Measurements from ENCODE around the gene CCL4. TPM values are rescaled to one million over a fixed set of nuclear protein-coding genes. Genes with fewer than 3 reads are reported as not detected.
"Not testable (repeated sequence)": the region's sequence is repeated elsewhere in the genome, so short reads cannot be mapped to it uniquely, and the experiment has no call there.

Gene CCL4
- total RNA-seq, 4 donors from 2014 or later = 1.7 to 3.0 (median 2.0) TPM; not detected in 1

DNA sequence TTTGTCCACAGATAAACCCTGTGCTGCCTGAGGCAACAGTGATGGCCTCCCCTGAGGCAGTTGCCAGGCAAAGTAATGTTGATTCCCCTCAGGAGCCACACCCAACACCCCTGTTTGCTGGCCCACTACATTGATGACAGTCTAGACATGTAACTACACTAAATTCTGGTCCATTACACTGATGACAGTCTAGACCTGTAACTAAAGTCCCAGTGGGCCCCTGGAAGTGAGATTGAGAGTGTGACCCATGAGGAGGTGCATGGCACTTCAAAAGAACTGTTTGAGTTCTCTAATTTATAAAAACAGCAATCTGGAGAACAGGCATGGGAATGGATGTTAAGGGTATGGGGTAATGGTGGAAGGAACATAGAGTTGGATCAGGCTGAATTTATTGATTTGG lies 8.9 kb downstream of the CCL4 start:
- no peak overlapping the region for H3K27ac ChIP-seq (replicated peaks in 1 of 4)
- H3K36me3 ChIP-seq = no peaks in the 10 kb centered on the region
- no peaks in the 10 kb centered on the region for H3K9me3 ChIP-seq
- intact Hi-C loops (cut with DNase I) = no loop called here
- no peak for DNase-seq (ENCODE audit: extremely low spot score)
- no peaks in the 10 kb centered on the region for H3K4me1 ChIP-seq
- TF ChIP-seq POLR2AphosphoS5 (IDR thresholded peaks at IDR 0.05) = no peak
- TF ChIP-seq POLR2A (IDR thresholded peaks at IDR 0.05; ENCODE audit: low read depth) = no peak
- TF ChIP-seq, protein P1, sequence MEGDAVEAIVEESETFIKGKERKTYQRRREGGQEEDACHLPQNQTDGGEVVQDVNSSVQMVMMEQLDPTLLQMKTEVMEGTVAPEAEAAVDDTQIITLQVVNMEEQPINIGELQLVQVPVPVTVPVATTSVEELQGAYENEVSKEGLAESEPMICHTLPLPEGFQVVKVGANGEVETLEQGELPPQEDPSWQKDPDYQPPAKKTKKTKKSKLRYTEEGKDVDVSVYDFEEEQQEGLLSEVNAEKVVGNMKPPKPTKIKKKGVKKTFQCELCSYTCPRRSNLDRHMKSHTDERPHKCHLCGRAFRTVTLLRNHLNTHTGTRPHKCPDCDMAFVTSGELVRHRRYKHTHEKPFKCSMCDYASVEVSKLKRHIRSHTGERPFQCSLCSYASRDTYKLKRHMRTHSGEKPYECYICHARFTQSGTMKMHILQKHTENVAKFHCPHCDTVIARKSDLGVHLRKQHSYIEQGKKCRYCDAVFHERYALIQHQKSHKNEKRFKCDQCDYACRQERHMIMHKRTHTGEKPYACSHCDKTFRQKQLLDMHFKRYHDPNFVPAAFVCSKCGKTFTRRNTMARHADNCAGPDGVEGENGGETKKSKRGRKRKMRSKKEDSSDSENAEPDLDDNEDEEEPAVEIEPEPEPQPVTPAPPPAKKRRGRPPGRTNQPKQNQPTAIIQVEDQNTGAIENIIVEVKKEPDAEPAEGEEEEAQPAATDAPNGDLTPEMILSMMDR (IDR thresholded peaks at IDR 0.05) = no peak
- no peak for TF ChIP-seq EP300 (IDR thresholded peaks at IDR 0.05)
- no peaks in the 10 kb centered on the region for H3K27me3 ChIP-seq
- no peak overlapping the region for H3K4me3 ChIP-seq

DNA sequence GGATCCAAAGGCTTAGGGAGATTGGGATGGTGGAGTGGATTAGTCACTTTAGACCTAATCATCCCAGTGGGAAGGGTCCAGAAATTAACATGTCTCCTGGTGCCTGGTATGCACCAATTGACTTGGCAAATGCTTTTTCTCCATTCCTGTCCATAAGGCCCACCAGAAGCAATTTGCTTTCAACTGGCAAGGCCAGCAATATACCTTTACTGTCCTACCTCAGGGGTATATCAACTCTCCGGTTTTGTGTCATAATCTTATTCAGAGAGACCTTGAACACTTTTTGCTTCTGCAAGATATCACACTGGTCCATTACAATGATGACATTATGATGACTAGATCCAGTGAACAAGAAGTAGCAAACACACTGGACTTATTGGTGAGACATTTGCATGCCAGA lies 9.5 kb downstream of the CCL4 start:
- H3K9me3 ChIP-seq; intact Hi-C loops (cut with DNase I); H3K4me3 ChIP-seq; H3K27ac ChIP-seq (replicated peaks in 1 of 4); H3K27me3 ChIP-seq; H3K4me1 ChIP-seq; H3K36me3 ChIP-seq; DNase-seq (ENCODE audit: extremely low spot score): not testable (repeated sequence)
- WGBS = 76% methylated on average over 1 of the region's 1 CpG

DNA sequence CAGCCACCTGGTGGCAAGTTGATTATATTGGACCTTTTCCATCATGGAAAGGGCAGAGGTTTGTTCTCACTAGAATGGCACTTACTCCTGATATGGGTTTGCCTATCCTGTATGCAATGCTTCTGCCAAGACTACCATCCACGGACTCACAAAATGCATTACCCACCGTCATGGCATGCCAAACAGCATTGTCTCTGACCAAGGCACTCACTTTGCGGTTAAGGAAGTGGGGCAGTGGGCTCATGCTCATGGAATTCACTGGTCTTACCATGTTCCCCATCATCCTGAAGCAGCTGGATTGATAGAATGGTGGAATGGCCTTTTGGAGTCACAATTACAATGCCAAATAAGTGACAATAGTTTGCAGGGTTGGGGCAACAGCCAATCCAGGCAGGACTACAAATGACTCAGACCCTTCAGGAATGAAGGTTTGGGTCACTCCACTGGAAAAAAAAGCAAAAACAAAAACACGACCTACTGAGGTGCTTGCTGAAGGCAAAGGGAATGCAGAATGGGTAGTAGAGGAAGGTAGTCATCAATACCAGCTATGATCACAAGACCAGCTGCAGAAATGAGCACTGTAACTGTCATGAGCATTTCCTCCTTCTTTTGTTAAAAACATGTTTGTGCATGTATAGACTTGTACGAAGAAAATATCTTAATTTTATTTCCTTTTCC lies 11.5 kb downstream of the CCL4 start:
- H3K27ac ChIP-seq (replicated peaks in 1 of 4); H3K36me3 ChIP-seq; intact Hi-C loops (cut with DNase I); DNase-seq (ENCODE audit: extremely low spot score); H3K4me3 ChIP-seq; H3K9me3 ChIP-seq; H3K4me1 ChIP-seq; H3K27me3 ChIP-seq: not testable (repeated sequence)
- WGBS = 82% methylated on average over 5 of the region's 5 CpGs

DNA sequence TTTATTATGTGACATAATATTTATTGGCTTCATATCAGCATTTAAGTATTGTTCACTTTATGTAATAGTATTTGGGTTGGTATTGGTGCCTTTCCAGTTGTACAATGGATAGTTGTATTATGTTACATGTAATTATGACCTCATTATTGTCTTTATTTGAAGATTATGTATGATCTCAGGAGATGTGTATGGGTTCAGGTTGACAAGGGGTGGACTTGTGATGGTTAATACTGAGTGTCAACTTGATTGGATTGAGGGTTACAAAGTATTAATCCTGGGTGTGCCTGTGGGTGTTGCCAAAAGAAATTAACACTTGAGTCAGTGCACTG lies 12.0 kb downstream of the CCL4 start:
- H3K36me3 ChIP-seq; H3K9me3 ChIP-seq; H3K27ac ChIP-seq (replicated peaks in 1 of 4); H3K4me3 ChIP-seq; DNase-seq (ENCODE audit: extremely low spot score); H3K4me1 ChIP-seq; intact Hi-C loops (cut with DNase I); H3K27me3 ChIP-seq: not testable (repeated sequence)

DNA sequence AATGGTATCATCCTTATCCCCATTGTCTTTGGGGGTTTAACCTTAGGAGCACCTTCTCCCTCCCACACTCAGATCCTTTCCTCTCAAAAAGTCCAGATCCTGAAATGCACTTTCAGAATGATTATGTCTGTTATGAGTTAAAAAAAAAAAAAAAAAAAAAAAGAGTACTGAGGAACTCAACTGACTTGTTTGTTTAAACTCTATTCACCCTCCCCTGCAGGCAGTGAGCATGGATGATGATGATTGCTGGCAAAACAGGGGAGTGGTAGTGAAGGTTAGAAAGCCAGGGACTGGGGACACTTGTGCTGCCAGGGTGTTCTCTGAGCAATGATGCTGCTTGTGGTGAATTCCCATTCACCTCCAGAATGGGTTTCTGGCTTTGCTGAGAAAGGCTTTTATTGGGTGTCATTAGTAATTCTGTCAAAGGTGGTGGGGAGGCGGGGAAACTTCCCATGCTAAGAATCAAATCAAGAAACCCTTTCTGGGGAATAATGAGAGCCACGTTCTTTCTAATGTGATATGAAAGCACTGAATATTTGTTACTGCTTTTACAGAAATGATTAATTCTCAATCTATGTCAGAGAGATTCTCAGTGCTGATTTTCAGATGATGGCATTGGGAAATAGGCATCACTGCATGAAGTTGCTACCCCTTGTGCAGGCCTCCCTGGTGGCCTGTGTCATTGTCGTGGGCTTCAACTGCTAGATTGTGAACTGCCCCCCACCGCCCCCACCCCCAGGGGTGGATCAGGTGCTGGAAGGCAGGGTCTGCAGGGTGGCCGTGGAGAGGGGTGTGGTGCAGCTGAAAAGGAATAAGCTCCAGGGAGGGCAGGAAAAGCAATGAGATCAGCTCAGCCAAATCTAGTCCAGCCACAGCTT lies 14.1 kb downstream of the CCL4 start:
- Histone ChIP-seq H3K9me3 (no peaks in the 10 kb centered on the region), H3K27ac (replicated peaks in 1 of 4) (no peak overlapping the region), H3K36me3 (no peaks in the 10 kb centered on the region), H3K4me1 (no peaks in the 10 kb centered on the region), H3K4me3 (no peak overlapping the region), H3K27me3 (peaks cover 0 to 7% (median 0%) of the 10 kb centered on the region in 4 donors)
- intact Hi-C loops (cut with DNase I) = no loop called here
- no peak for TF ChIP-seq EP300 (IDR thresholded peaks at IDR 0.05)
- no peak for TF ChIP-seq POLR2AphosphoS5 (IDR thresholded peaks at IDR 0.05)
- no peak for TF ChIP-seq POLR2A (IDR thresholded peaks at IDR 0.05; ENCODE audit: low read depth)
- TF ChIP-seq, protein P1 (IDR thresholded peaks at IDR 0.05) = no peak
- DNase-seq (ENCODE audit: extremely low spot score) = no peak
- WGBS = 36% methylated on average over 5 of the region's 5 CpGs

DNA sequence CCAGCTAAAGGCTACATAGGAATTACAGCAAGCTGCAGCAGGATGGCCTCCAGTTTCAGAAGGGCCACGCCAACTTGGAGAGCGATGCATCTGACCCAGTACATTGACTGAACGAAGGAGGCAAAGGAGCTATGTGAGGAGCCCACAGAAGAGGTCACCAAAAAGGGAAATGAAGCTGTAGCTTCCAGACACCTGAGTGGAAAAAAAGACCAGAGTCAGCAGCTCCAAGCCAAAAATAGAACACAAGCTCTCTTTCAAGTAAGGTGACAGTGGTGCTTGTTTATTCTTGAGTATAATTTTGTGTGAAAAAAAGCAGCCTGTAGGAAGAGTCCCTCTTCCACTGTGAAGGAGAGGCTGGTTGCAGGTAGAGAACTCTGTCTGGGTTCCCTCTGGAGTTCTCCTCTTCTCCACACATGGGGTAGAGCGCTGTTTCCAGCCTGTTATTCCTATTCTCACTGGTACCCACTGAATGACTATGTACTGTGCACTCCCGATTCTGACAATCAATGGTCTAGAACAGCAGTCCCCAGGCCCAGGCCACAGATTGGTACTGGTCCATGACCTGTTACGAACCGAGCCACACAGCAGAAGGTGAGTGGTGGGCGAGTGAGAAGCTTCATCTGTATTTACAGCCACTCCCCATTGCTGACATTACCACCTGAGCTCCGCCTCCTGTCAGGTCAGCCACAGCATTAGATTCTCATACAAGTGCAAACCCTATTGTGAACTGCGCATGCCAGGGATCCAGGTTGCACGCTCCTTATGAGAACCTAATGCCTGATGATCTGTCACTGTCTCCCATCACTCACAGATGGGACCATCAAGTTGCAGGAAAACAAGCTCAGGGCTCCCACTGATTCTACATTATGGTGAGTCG lies 15.1 kb downstream of the CCL4 start:
- Histone ChIP-seq H3K4me3 (no peak overlapping the region), H3K4me1 (no peaks in the 10 kb centered on the region), H3K27me3 (peaks cover 0 to 7% (median 0%) of the 10 kb centered on the region in 4 donors), H3K27ac (replicated peaks in 1 of 4) (no peak overlapping the region), H3K36me3 (no peaks in the 10 kb centered on the region), H3K9me3 (no peaks in the 10 kb centered on the region)
- intact Hi-C loops (cut with DNase I) = no loop called here
- WGBS = 89% methylated on average over 12 of the region's 12 CpGs
- TF ChIP-seq, protein P1 (IDR thresholded peaks at IDR 0.05) = no peak
- TF ChIP-seq POLR2AphosphoS5 (IDR thresholded peaks at IDR 0.05) (no peak), EP300 (IDR thresholded peaks at IDR 0.05) (no peak), POLR2A (IDR thresholded peaks at IDR 0.05; ENCODE audit: low read depth) (no peak)
- no peak for DNase-seq (ENCODE audit: extremely low spot score)

Measured in esophagus muscularis mucosa (tissue), 4 donors.